Stimulated activated memory B cell treated with anti-CD40 and anti-IgM and Interleukin-4, amounts not matched to agents 10 μg/mL and 1 μg/mL and 100 μg/mL, for 72 hours (primary cell): Measurements from ENCODE around the gene ROBO2.

Experiments
- ATAC-seq: fragments of 150-1000 bp; cut with Tn5 transposase; 2 replicates; pipeline ENCODE4 v1.10.0; 2021
- H3K27ac Mint-ChIP-seq: one replicate; pipeline ENCODE4 v1.8.0; 2022; ENCODE audit warnings: mild to moderate bottlenecking, mixed read lengths
- H3K27me3 Mint-ChIP-seq: one replicate; pipeline ENCODE4 v1.8.0; 2022; ENCODE audit warnings: mixed read lengths
- H3K36me3 Mint-ChIP-seq: one replicate; pipeline ENCODE4 v1.8.0; 2022; ENCODE audit warnings: mixed read lengths
- H3K4me1 Mint-ChIP-seq: one replicate; pipeline ENCODE4 v1.8.0; 2022; ENCODE audit warnings: mixed read lengths
- H3K4me3 Mint-ChIP-seq: one replicate; pipeline ENCODE4 v1.8.0; 2022; ENCODE audit warnings: mild to moderate bottlenecking, moderate library complexity, mixed read lengths
- H3K9me3 Mint-ChIP-seq: one replicate; pipeline ENCODE4 v1.8.0; 2022; ENCODE audit warnings: mixed read lengths

Gene ROBO2

GRCh38 chr3:77188210-77188609 is 148.3 kb downstream of the ROBO2 start:
- H3K4me1 Mint-ChIP-seq: no peaks in the 10 kb centered on the region
- no peak overlapping the region for H3K4me3 Mint-ChIP-seq
- H3K36me3 Mint-ChIP-seq: no peaks in the 10 kb centered on the region
- H3K9me3 Mint-ChIP-seq: peaks cover 6% of the 10 kb centered on the region
- H3K27ac Mint-ChIP-seq: no peak overlapping the region
- no peak for ATAC-seq
- H3K27me3 Mint-ChIP-seq: no peaks in the 10 kb centered on the region

GRCh38 chr3:77189258-77189657 is 149.4 kb downstream of the ROBO2 start:
- ATAC-seq: no peak
- Mint-ChIP-seq H3K9me3 (peaks cover 6% of the 10 kb centered on the region), H3K36me3 (no peaks in the 10 kb centered on the region), H3K4me3 (no peak overlapping the region), H3K27me3 (no peaks in the 10 kb centered on the region), H3K4me1 (no peaks in the 10 kb centered on the region), H3K27ac (no peak overlapping the region)

DNA sequence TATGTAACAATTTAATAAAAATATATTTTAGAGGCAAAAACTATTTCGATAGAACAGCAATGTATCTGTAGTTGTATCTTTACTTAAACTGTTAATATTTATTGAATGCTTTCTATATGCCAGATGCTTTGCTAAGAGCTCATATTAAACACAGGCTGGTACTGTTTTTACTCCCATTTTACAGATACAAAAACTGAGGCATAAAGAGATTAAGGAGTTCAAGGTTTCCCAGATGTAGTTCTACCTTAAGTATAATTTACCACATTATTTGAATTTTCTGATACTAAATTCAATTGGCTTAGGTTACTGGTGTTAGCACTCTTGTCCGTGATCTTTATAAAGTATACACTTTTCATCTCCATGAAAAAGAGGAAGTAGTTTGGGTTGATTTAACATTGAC is 149.8 kb downstream of the ROBO2 start:
- no peak for ATAC-seq
- no peaks in the 10 kb centered on the region for H3K27me3 Mint-ChIP-seq
- no peak overlapping the region for H3K27ac Mint-ChIP-seq
- no peak overlapping the region for H3K4me3 Mint-ChIP-seq
- H3K36me3 Mint-ChIP-seq: no peaks in the 10 kb centered on the region
- no peaks in the 10 kb centered on the region for H3K4me1 Mint-ChIP-seq
- peaks cover 6% of the 10 kb centered on the region for H3K9me3 Mint-ChIP-seq

GRCh38 chr3:77190374-77190773 is 150.5 kb downstream of the ROBO2 start:
- H3K4me3 Mint-ChIP-seq: no peak overlapping the region
- no peaks in the 10 kb centered on the region for H3K36me3 Mint-ChIP-seq
- H3K27me3 Mint-ChIP-seq: no peaks in the 10 kb centered on the region
- no peak overlapping the region for H3K27ac Mint-ChIP-seq
- no peaks in the 10 kb centered on the region for H3K4me1 Mint-ChIP-seq
- no peak for ATAC-seq
- peaks cover 3% of the 10 kb centered on the region for H3K9me3 Mint-ChIP-seq

DNA sequence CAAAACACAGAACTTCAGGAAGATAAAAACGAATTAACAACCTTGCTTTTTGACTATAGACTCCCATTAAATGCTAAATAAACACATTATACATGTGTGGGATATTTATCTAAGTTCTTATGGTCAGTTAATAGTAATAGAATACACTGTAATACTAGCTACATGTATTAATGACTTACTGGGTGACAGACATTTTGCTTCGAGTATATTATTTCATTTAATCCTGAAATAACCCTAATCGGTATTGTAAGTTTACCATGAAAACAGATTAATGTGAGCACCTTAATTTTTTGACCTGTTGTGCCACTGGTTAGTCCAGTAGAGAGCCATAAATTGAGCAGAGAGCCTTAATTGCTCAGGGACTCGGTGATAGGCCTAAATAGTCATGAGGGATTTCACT is 151.1 kb downstream of the ROBO2 start:
- Mint-ChIP-seq H3K36me3 (no peaks in the 10 kb centered on the region), H3K4me1 (no peaks in the 10 kb centered on the region), H3K9me3 (no peaks in the 10 kb centered on the region), H3K27ac (no peak overlapping the region), H3K4me3 (no peak overlapping the region), H3K27me3 (no peaks in the 10 kb centered on the region)
- no peak for ATAC-seq

DNA sequence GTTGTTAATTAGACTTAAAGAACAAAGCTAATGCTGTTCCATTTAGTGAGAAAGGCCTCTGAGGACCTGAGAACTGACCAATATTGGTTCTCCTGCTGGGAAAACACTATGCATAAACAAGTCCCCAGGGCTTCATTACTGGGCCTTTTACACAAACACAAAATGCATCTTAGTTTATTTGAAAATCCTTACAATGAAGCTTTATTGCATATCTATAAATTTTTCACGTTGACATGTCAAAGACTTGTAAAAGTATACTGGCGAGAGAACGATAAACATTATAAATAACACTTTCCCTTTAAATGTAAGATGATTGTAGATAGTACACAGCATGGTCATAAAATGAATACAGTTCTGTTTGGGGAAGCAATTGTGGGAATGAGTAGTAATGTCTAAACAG is 151.7 kb downstream of the ROBO2 start:
- no peak for ATAC-seq
- no peak overlapping the region for H3K27ac Mint-ChIP-seq
- H3K4me1 Mint-ChIP-seq: no peaks in the 10 kb centered on the region
- no peak overlapping the region for H3K4me3 Mint-ChIP-seq
- H3K9me3 Mint-ChIP-seq: no peaks in the 10 kb centered on the region
- no peaks in the 10 kb centered on the region for H3K27me3 Mint-ChIP-seq
- no peaks in the 10 kb centered on the region for H3K36me3 Mint-ChIP-seq

GRCh38 chr3:77195766-77196545 is 156.1 kb downstream of the ROBO2 start:
- Mint-ChIP-seq H3K27ac (no peak overlapping the region), H3K9me3 (peaks cover 5% of the 10 kb centered on the region), H3K4me1 (no peaks in the 10 kb centered on the region), H3K36me3 (no peaks in the 10 kb centered on the region), H3K4me3 (no peak overlapping the region), H3K27me3 (no peaks in the 10 kb centered on the region)
- ATAC-seq: no peak

GRCh38 chr3:77197408-77197807 is 157.5 kb downstream of the ROBO2 start:
- ATAC-seq: no peak
- Mint-ChIP-seq H3K36me3 (no peaks in the 10 kb centered on the region), H3K27ac (no peak overlapping the region), H3K9me3 (peaks cover 5% of the 10 kb centered on the region), H3K27me3 (no peaks in the 10 kb centered on the region), H3K4me3 (no peak overlapping the region), H3K4me1 (no peaks in the 10 kb centered on the region)

DNA sequence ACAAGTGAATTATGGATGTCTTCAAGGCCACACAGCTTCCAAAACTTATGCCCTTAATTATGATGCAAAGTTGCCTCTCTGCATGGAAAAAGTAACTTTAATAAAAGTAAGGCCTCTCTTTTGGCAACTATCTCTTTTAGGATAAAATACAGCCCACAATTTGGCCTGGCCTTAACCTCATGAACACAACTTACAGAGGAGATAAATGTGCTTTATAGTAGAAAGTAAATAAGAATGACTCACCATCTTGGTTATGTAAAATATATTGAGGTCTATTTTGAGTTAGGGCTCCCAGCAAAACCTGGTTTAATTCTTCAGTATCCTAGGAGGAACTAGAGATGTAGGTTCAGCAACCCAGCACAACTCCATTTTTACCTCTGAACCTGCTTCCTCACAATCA is 164.0 kb downstream of the ROBO2 start:
- H3K27ac Mint-ChIP-seq: no peak overlapping the region
- H3K4me1 Mint-ChIP-seq: no peaks in the 10 kb centered on the region
- H3K9me3 Mint-ChIP-seq: peaks cover 2% of the 10 kb centered on the region
- no peaks in the 10 kb centered on the region for H3K36me3 Mint-ChIP-seq
- H3K4me3 Mint-ChIP-seq: no peak overlapping the region
- no peak for ATAC-seq
- H3K27me3 Mint-ChIP-seq: no peaks in the 10 kb centered on the region

DNA sequence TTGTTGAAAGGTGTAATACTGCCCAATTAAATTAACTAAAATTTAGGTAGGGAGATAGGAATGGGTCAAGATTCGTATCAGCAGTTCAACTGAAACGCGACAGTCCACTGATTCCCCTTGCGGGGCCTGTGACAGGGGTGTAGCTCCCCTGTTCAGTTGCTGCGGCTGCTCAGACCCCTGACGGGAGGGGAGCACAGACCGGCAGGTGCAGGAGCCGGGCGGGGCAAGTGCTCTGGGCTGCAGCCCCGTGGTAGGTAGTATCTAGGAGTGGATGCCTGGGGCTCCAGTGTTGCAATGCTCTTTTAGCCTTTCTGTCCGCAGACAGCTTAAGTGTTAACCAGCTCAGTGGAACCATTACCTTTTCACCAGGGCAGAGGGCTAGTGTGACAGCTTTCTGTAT is 164.9 kb downstream of the ROBO2 start:
- Mint-ChIP-seq H3K36me3 (no peaks in the 10 kb centered on the region), H3K9me3 (peaks cover 2% of the 10 kb centered on the region), H3K4me3 (no peak overlapping the region), H3K4me1 (no peaks in the 10 kb centered on the region), H3K27ac (no peak overlapping the region), H3K27me3 (no peaks in the 10 kb centered on the region)
- no peak for ATAC-seq

DNA sequence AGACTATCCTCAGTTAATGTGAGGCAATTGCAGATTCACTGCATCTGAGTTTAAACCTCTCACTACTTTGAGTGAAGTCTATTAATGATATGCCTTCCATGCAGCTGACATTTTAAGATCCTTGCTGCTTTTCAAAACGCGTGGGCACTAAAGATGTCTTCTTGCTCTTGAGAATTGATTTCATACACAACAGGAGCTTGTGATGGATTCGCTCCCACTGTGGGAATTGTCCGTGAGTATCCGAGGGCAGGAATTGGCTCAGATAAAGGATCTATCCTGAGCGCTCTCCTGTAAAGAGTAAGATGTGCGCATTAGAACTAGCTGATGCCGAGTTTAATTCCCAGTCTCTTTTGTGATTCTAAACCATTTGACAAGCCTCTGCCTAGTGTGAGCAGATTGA is 167.9 kb downstream of the ROBO2 start:
- H3K36me3 Mint-ChIP-seq: no peaks in the 10 kb centered on the region
- no peak overlapping the region for H3K27ac Mint-ChIP-seq
- no peaks in the 10 kb centered on the region for H3K27me3 Mint-ChIP-seq
- peaks cover 4% of the 10 kb centered on the region for H3K9me3 Mint-ChIP-seq
- H3K4me3 Mint-ChIP-seq: no peak overlapping the region
- H3K4me1 Mint-ChIP-seq: no peaks in the 10 kb centered on the region
- ATAC-seq: no peak

- H3K27ac Mint-ChIP-seq: no peak overlapping the region
- ATAC-seq: no peak
- no peaks in the 10 kb centered on the region for H3K4me1 Mint-ChIP-seq
- H3K36me3 Mint-ChIP-seq: no peaks in the 10 kb centered on the region
- H3K9me3 Mint-ChIP-seq: no peaks in the 10 kb centered on the region
- no peak overlapping the region for H3K4me3 Mint-ChIP-seq
- H3K27me3 Mint-ChIP-seq: no peaks in the 10 kb centered on the region
These were observed 182.8 kb downstream of the ROBO2 start for GRCh38 chr3:77222701-77223100.

- no peak overlapping the region for H3K4me3 Mint-ChIP-seq
- no peaks in the 10 kb centered on the region for H3K27me3 Mint-ChIP-seq
- no peaks in the 10 kb centered on the region for H3K4me1 Mint-ChIP-seq
- no peak overlapping the region for H3K27ac Mint-ChIP-seq
- no peaks in the 10 kb centered on the region for H3K36me3 Mint-ChIP-seq
- H3K9me3 Mint-ChIP-seq: peaks cover 3% of the 10 kb centered on the region
- ATAC-seq: no peak
These were observed 187.7 kb downstream of the ROBO2 start for GRCh38 chr3:77227567-77227966.

- Mint-ChIP-seq H3K4me1 (no peaks in the 10 kb centered on the region), H3K27me3 (no peaks in the 10 kb centered on the region), H3K36me3 (no peaks in the 10 kb centered on the region), H3K4me3 (no peak overlapping the region), H3K9me3 (peaks cover 6% of the 10 kb centered on the region), H3K27ac (no peak overlapping the region)
- no peak for ATAC-seq
These were observed 192.7 kb downstream of the ROBO2 start for GRCh38 chr3:77232557-77232956.

GRCh38 chr3:77234004-77234403 is 194.1 kb downstream of the ROBO2 start:
- Mint-ChIP-seq H3K27me3 (no peaks in the 10 kb centered on the region), H3K27ac (no peak overlapping the region), H3K36me3 (no peaks in the 10 kb centered on the region), H3K4me1 (no peaks in the 10 kb centered on the region), H3K9me3 (peaks cover 6% of the 10 kb centered on the region), H3K4me3 (no peak overlapping the region)
- ATAC-seq: no peak

DNA sequence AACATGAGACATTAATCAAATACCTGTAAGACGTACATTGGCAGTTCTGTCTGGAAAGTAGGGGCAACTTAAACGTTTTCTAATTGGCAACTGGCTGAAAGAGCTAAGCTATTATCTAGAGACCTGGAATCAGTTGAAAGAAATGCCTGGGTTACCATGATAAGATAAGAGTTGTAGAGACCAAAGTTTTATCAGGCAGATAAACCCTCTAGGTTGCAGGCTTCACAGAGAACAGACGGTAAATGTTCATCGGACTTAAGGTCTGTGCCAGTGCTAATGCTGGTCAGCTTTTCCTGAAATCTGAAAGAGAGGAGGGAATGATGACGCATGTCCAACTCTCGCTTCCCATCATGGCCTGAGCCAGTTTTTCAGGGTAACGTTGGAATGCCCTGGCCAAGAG is 196.2 kb downstream of the ROBO2 start:
- Mint-ChIP-seq H3K27me3 (no peaks in the 10 kb centered on the region), H3K9me3 (peaks cover 6% of the 10 kb centered on the region), H3K36me3 (no peaks in the 10 kb centered on the region), H3K4me3 (no peak overlapping the region), H3K4me1 (no peaks in the 10 kb centered on the region), H3K27ac (no peak overlapping the region)
- no peak for ATAC-seq
